Stimulated activated CD8-positive, alpha-beta memory T cell treated with anti-CD3 and anti-CD28 coated beads, Interleukin-7, amount 100 ng/mL, for 24 hours (primary cell): ENCODE data around the gene CELF6.
"Not testable (repeated sequence)": the region's sequence is repeated elsewhere in the genome, so short reads cannot be mapped to it uniquely, and the experiment has no call there.

Source experiments
- DNase-seq: peaks from one replicate; pipeline ENCODE4 v3.0.0-alpha.2; 2020; ENCODE audit warnings: low read depth

The CELF6 gene

GRCh38 chr15:72315706-72316370 lies 4.1 kb downstream of the CELF6 start:
- no peak for DNase-seq

- no peak for DNase-seq
Measured at GRCh38 chr15:72313881-72314280, 6.1 kb downstream of the CELF6 start.

- no peak for DNase-seq
Measured at GRCh38 chr15:72313448-72313840, 6.5 kb downstream of the CELF6 start.

GRCh38 chr15:72312605-72313447 lies 7.1 kb downstream of the CELF6 start:
- DNase-seq = no peak

- DNase-seq = no peak
Measured at GRCh38 chr15:72307026-72307425, 12.9 kb downstream of the CELF6 start.

- no peak for DNase-seq
Measured at GRCh38 chr15:72306211-72306785, 13.7 kb downstream of the CELF6 start.

GRCh38 chr15:72304596-72304995 lies 15.4 kb downstream of the CELF6 start:
- no peak for DNase-seq

- no peak for DNase-seq
Measured at GRCh38 chr15:72302955-72303354, 17.0 kb downstream of the CELF6 start.

GRCh38 chr15:72289597-72290325 lies 30.2 kb downstream of the CELF6 start:
- DNase-seq = no peak

GRCh38 chr15:72288796-72289596 lies 31.0 kb downstream of the CELF6 start:
- DNase-seq = no peak

GRCh38 chr15:72285927-72286516 lies 33.9 kb downstream of the CELF6 start:
- no peak for DNase-seq

GRCh38 chr15:72285402-72285801 lies 34.6 kb downstream of the CELF6 start:
- no peak for DNase-seq

- DNase-seq = no peak
Measured at GRCh38 chr15:72284781-72285180, 35.2 kb downstream of the CELF6 start.

GRCh38 chr15:72281713-72282112 lies 38.2 kb downstream of the CELF6 start:
- DNase-seq = no peak

GRCh38 chr15:72280751-72281150 lies 39.2 kb downstream of the CELF6 start:
- DNase-seq = no peak

GRCh38 chr15:72278737-72279136 lies 41.2 kb downstream of the CELF6 start:
- DNase-seq = no peak

GRCh38 chr15:72276326-72276700 lies 43.6 kb downstream of the CELF6 start:
- no peak for DNase-seq

GRCh38 chr15:72275635-72276325 lies 44.2 kb downstream of the CELF6 start:
- DNase-seq = not testable (repeated sequence)

GRCh38 chr15:72272997-72273352 lies 47.0 kb downstream of the CELF6 start:
- no peak for DNase-seq

GRCh38 chr15:72272213-72272996 lies 47.6 kb downstream of the CELF6 start, which contains the start of gene PARP6:
Gene PARP6 (minus strand): TSS chr15:72272554. CDS start chr15:72267477, 5,077 bp downstream.
- peak; percentile 95 for DNase-seq
